CD4-positive, alpha-beta T cell (primary cell): ENCODE data around the gene OGFOD1. TPM values are rescaled to one million over a fixed set of nuclear protein-coding genes. Genes with fewer than 3 reads are reported as not detected.
A peak's percentile ranks its signal among the peaks of the same experiment; 100 is the strongest.

ENCODE experiments used
- ATAC-seq: fragments of 200-7000 bp; cut with Tn5 transposase; one replicate; pipeline ENCODE4 v1.10.0; 2022; ENCODE audit warnings: mild to moderate bottlenecking; ENCODE audit not compliant: poor library complexity
- CTCF ChIA-PET: fragments of 350-600 bp; sonication (Branson Sonifier 250); formaldehyde crosslinking; loops from one replicate; lab custom pipeline; 2021; ENCODE audit warnings: antibody characterized with exemption, inconsistent platforms; lab: Charles Lee
- POLR2A ChIA-PET: fragments of 350-600 bp; sonication (Branson Sonifier 250); formaldehyde crosslinking; loops from one replicate; lab custom pipeline; 2021; ENCODE audit warnings: antibody characterized with exemption, inconsistent platforms; lab: Charles Lee
- DNase-seq, 14 experiments: peaks; one replicate each; pipeline ENCODE4 v3.0.0-alpha.2; 2013 to 2020; ENCODE audit warnings: mixed read lengths in 2 of 14
- H3K27ac ChIP-seq, 2 donors: one replicate each; pipeline versions ENCODE4 v1.5.1 to v1.7.0; 2013; ENCODE audit warnings: low read length in 2 of 2, low read depth in 1 of 2, mild to moderate bottlenecking in 1 of 2
- H3K27me3 ChIP-seq, 2 experiments: 1 replicate in 1 of 2; 2 replicates in 1 of 2; pipeline versions ENCODE4 v1.6.1 to v1.7.0; 2013; ENCODE audit warnings: low read length in 2 of 2, control low read depth in 1 of 2, mild to moderate bottlenecking in 1 of 2, moderate library complexity in 1 of 2; ENCODE audit not compliant: insufficient read depth in 2 of 2, control insufficient read depth in 1 of 2
- H3K36me3 ChIP-seq: one replicate; pipeline ENCODE4 v1.6.1; 2013; ENCODE audit warnings: low read length, control low read depth; ENCODE audit not compliant: insufficient read depth
- H3K4me1 ChIP-seq: one replicate; pipeline ENCODE4 v1.6.1; 2013; ENCODE audit warnings: low read length, control low read depth; ENCODE audit not compliant: insufficient read depth
- H3K4me3 ChIP-seq: one replicate; pipeline ENCODE4 v1.5.1; 2013; ENCODE audit warnings: mild to moderate bottlenecking, low read length, moderate library complexity
- H3K9me3 ChIP-seq, 2 experiments: 1 replicate in 1 of 2; 2 replicates in 1 of 2; pipeline versions ENCODE4 v1.6.1 to v1.7.0; 2013; ENCODE audit warnings: low read length in 2 of 2, mild to moderate bottlenecking in 2 of 2, control low read depth in 1 of 2, moderate library complexity in 1 of 2; ENCODE audit not compliant: control insufficient read depth in 1 of 2, insufficient read depth in 1 of 2
- H3K27ac Mint-ChIP-seq: one replicate; pipeline ENCODE4 v1.8.0; 2020; ENCODE audit warnings: mixed read lengths
- H3K27me3 Mint-ChIP-seq: one replicate; pipeline ENCODE4 v1.8.0; 2021; ENCODE audit warnings: mixed read lengths
- H3K36me3 Mint-ChIP-seq: one replicate; pipeline ENCODE4 v1.8.0; 2021; ENCODE audit warnings: low read depth, mixed read lengths
- H3K4me1 Mint-ChIP-seq: one replicate; pipeline ENCODE4 v1.8.0; 2021; ENCODE audit warnings: low read depth, mixed read lengths
- H3K4me3 Mint-ChIP-seq: one replicate; pipeline ENCODE4 v1.8.0; 2020; ENCODE audit warnings: mild to moderate bottlenecking, mixed read lengths
- H3K9me3 Mint-ChIP-seq: one replicate; pipeline ENCODE4 v1.8.0; 2020; ENCODE audit warnings: mixed read lengths
- intact Hi-C, 2 experiments: fragments of 100-400 bp; cut with DNase I in 1 of 2; cut with micrococcal nuclease in 1 of 2; formaldehyde crosslinking; loops; one replicate each; pipeline versions ENCODE4 v1.15.1 to v1.9.0; 2023 to 2025; cut with DNase I, micrococcal nuclease
- total RNA-seq, 174 experiments: library from RNA in 2 of 174; stranded (reverse) in 2 of 174; gene quantifications; one replicate each; pipeline ENCODE4 v1.2.3 and lab custom pipeline; 2021 to 2026
- TF ChIP-seq, protein P1 (sequence below): fragments of 200-600 bp; IDR thresholded peaks from one replicate; pipeline ENCODE4 v1.8.0; 2022; ENCODE audit warnings: antibody characterized with exemption, mild to moderate bottlenecking

Gene OGFOD1
- total RNA-seq, 2 experiments from 2014 or later: 14.6 to 14.8 TPM

DNA sequence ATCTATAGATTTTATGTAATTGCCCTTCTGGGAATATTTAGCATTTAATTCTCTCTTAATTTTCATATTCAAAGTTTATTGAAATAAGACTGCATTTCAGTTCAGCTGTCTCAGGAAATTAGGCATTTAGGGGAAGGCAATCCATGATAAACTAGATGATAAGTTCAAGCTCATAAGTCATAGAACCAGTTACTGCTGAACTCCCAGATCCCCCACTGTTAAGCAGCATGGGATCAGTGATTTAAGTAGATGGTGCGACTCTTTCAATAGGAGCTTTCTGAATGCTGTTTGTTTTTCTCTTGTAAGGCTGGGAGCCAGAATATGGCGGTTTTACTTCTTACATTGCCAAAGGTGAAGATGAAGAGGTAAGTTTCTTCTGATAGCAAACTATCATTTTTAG lies 23.8 kb downstream of the OGFOD1 start:
- Histone ChIP-seq H3K4me3 (no peak overlapping the region), H3K27me3 (no peaks in the 10 kb centered on the region), H3K9me3 (no peaks in the 10 kb centered on the region), H3K4me1 (no peaks in the 10 kb centered on the region), H3K27ac (no peak overlapping the region), H3K36me3 (peaks cover 83% of the 10 kb centered on the region)
- Mint-ChIP-seq H3K27me3 (no peaks in the 10 kb centered on the region), H3K27ac (no peak overlapping the region), H3K36me3 (peaks cover 90% of the 10 kb centered on the region), H3K9me3 (no peaks in the 10 kb centered on the region), H3K4me3 (no peak overlapping the region), H3K4me1 (no peaks in the 10 kb centered on the region)
- DNase-seq (no peak), ATAC-seq (no peak)
- CTCF ChIA-PET: interaction anchor here (2.2 kb wide), 1 partner anchor 10 kb away, joined by 5 read pairs; no protein-coding TSS in a partner anchor
- TF ChIP-seq, protein P1, sequence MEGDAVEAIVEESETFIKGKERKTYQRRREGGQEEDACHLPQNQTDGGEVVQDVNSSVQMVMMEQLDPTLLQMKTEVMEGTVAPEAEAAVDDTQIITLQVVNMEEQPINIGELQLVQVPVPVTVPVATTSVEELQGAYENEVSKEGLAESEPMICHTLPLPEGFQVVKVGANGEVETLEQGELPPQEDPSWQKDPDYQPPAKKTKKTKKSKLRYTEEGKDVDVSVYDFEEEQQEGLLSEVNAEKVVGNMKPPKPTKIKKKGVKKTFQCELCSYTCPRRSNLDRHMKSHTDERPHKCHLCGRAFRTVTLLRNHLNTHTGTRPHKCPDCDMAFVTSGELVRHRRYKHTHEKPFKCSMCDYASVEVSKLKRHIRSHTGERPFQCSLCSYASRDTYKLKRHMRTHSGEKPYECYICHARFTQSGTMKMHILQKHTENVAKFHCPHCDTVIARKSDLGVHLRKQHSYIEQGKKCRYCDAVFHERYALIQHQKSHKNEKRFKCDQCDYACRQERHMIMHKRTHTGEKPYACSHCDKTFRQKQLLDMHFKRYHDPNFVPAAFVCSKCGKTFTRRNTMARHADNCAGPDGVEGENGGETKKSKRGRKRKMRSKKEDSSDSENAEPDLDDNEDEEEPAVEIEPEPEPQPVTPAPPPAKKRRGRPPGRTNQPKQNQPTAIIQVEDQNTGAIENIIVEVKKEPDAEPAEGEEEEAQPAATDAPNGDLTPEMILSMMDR: no peak
- intact Hi-C loops: no loop called here
- POLR2A ChIA-PET: no interaction called here

DNA sequence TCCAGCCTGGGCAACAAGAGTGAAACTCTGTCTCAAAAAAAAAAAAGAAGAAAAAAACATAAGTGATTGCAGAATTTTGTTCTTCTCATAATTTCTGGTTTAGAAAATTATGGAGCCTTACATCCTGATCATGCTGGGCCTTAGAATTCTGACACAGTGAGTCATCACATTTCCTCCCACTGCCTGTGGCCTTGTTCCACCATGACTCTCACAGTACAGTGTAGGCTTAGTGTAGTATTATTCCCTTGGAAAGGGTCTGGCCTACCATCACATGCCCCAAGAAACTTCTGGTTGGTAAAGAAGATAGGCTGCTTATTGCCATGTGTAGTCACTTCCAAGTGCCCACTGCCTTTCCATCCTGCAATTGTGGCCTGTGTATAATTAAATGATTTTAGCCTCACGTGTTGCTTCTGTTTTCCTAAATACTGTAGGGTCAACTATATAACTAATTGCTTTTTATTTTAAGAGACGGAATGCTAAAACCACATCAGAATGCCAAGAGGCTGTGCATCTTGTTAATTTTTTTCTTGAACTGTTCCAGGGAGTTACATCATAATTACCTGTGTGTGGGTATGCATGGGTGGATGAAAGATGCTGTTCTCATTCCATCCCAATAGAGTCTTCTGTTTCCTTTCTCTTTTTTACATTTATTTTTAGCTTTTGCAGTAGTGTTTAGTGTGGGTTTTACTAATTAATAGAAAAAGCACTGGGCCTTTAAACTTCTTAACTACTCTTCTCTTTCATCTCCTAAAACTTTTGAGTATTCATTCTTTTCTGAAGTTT lies 25.9 kb downstream of the OGFOD1 start:
- peak overlapping the region; percentile 42 for H3K27ac Mint-ChIP-seq
- H3K36me3 Mint-ChIP-seq: peaks cover 88% of the 10 kb centered on the region
- H3K4me3 Mint-ChIP-seq: no peak overlapping the region
- CTCF ChIA-PET: no interaction called here
- H3K27me3 ChIP-seq: no peaks in the 10 kb centered on the region
- H3K4me3 ChIP-seq: no peak overlapping the region
- no peaks in the 10 kb centered on the region for H3K9me3 ChIP-seq
- H3K9me3 Mint-ChIP-seq: no peaks in the 10 kb centered on the region
- POLR2A ChIA-PET: no interaction called here
- no peak overlapping the region for H3K27ac ChIP-seq
- intact Hi-C loops: no loop called here
- peaks cover 79% of the 10 kb centered on the region for H3K36me3 ChIP-seq
- ATAC-seq (no peak), DNase-seq (no peak)
- no peaks in the 10 kb centered on the region for H3K4me1 Mint-ChIP-seq
- no peaks in the 10 kb centered on the region for H3K4me1 ChIP-seq
- H3K27me3 Mint-ChIP-seq: no peaks in the 10 kb centered on the region
- TF ChIP-seq, protein P1: no peak

DNA sequence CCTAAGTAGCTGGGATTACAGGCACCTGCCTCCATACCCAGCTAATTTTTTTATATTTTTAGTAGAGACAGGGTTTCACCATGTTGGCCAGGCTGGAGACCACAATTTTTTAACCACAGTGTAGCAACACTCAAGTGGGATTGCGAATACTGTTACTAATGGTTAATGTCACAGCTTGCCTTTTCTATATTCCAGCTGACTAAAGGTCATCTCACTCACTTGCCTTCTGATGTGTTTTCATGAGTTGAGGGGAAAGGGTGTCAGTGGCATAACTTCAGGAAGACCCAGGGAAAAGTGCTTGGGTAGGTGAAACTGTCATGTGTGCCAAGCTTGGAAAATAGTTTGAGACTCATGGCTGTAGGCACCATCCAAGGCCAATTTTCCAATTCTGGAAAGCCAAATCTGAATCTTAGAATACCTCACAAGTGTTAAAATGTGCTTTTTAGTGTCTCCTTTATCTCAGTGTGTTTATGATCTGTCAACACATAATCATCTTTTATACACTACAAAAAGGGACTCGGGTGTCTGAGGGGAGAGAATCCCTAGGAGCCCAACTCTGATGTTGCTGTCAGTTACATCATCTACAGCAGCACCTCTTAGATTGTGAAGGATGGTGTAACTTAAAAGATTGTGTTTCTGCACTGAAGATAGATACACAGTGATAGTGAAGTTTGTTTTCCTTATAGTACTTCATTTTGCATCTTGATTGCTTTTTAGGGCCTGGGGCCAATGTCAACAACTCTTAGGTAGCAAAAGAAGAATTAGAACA lies 27.1 kb downstream of the OGFOD1 start:
- H3K4me1 ChIP-seq: no peaks in the 10 kb centered on the region
- no peak overlapping the region for H3K4me3 ChIP-seq
- ChIA-PET CTCF (no interaction called here), POLR2A (interaction anchor here (1.2 kb wide), 1 partner anchor 8 kb away, joined by 3 read pairs; no protein-coding TSS in a partner anchor)
- H3K9me3 ChIP-seq: no peaks in the 10 kb centered on the region
- TF ChIP-seq, protein P1: no peak
- Mint-ChIP-seq H3K27me3 (no peaks in the 10 kb centered on the region), H3K36me3 (peaks cover 88% of the 10 kb centered on the region), H3K27ac (no peak overlapping the region), H3K9me3 (no peaks in the 10 kb centered on the region), H3K4me3 (no peak overlapping the region), H3K4me1 (no peaks in the 10 kb centered on the region)
- H3K36me3 ChIP-seq: peaks cover 80% of the 10 kb centered on the region
- H3K27ac ChIP-seq: no peak overlapping the region
- H3K27me3 ChIP-seq: no peaks in the 10 kb centered on the region
- intact Hi-C loops: no loop called here
- DNase-seq (no peak), ATAC-seq (no peak)
